TTC549 (cell line): Measurements from ENCODE around the gene CD96.
A peak's percentile ranks its signal among the peaks of the same experiment; 100 is the strongest.
"Not testable (repeated sequence)": the region's sequence is repeated elsewhere in the genome, so short reads cannot be mapped to it uniquely, and the experiment has no call there.

Experiments used
- FAIRE-seq: peaks from 2 replicates; lab custom pipeline; 2012; peaks lifted over from hg19 to GRCh38; lab: Jason Lieb, UNC

The CD96 gene

GRCh38 chr3:111621535-111621934 is 79.5 kb downstream of the CD96 start:
- FAIRE-seq = no peak

- no peak for FAIRE-seq
Measured at GRCh38 chr3:111627092-111627491, 85.1 kb downstream of the CD96 start.

GRCh38 chr3:111629018-111629417 is 87.0 kb downstream of the CD96 start:
- FAIRE-seq = not testable (repeated sequence)

GRCh38 chr3:111630638-111631037 is 88.6 kb downstream of the CD96 start:
- FAIRE-seq = not testable (repeated sequence)

- no peak for FAIRE-seq
Measured at GRCh38 chr3:111635403-111635802, 93.4 kb downstream of the CD96 start.

DNA sequence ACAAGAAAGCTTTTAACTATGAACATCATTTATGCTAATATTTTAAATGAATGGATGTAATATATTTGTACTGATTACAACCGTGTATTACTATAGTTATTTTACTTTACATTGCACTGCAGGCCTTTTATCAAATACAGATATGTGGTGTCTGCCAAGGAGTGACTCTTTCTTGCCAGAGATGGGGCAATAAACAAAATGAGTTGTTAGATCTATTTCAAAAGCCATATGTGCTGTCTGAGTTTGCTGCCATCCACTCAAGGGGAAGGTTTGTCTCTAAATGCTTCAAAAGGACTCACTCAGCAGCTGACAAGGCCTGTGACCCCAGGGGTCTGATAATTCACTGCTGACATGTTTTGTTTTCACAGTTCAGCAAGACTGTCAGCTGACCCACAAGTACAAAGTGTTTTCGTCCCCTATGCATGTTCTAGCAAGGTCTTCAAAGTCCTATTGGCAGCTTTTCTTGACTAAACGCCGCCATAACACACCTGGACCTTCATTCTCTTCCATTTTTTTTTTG is 94.4 kb downstream of the CD96 start:
- FAIRE-seq = no peak

DNA sequence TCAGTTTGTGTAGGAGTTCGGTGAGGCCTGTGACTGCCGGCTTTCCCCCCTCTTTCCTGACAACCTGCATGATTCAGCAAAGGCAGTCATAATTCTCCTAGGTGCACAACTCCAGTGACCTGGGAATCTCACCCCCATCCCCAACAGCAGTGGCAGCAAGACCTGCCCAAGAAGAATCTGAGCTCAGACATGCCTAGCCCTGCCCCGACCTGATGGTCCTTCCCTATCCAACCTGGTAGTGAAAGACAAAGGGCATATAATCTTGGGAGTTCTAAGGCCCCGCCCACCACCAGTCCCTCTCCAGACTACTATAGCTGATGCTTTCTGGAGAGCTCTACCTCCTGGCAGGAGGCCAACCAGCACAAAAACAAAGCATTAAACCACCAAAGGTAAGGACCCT is 97.3 kb downstream of the CD96 start:
- FAIRE-seq = no peak

GRCh38 chr3:111648991-111649579 is 107.1 kb downstream of the CD96 start:
- FAIRE-seq = no peak

GRCh38 chr3:111650378-111651275 is 108.6 kb downstream of the CD96 start:
- no peak for FAIRE-seq

- no peak for FAIRE-seq
Measured at GRCh38 chr3:111652492-111653180, 110.6 kb downstream of the CD96 start.

GRCh38 chr3:111653766-111654165 is 111.8 kb downstream of the CD96 start:
- no peak for FAIRE-seq

- FAIRE-seq = no peak
Measured at GRCh38 chr3:111662012-111662411, 120.0 kb downstream of the CD96 start.

- FAIRE-seq = no peak
Measured at GRCh38 chr3:111662907-111663306, 120.9 kb downstream of the CD96 start.

- no peak for FAIRE-seq
Measured at GRCh38 chr3:111666041-111666735, 124.2 kb downstream of the CD96 start.

DNA sequence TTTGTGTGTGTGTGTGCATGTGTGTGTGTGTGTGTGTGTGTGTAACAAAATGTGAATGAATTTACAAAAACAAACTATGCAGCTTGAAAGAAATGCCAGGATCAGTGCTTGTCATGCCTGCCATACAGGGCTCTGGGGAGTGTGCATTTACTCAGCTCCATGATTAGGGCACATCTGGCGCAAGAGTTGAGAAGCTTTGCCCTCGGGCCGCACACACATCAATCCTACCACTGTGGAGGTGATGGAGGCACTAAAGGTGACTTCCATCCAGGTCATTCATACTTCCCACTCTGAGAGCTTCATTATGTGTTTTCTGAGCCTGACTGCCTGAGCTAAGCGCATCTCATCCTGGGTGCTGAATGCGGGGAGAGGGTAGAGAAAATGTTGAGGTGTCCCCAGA is 125.2 kb downstream of the CD96 start:
- FAIRE-seq = no peak

DNA sequence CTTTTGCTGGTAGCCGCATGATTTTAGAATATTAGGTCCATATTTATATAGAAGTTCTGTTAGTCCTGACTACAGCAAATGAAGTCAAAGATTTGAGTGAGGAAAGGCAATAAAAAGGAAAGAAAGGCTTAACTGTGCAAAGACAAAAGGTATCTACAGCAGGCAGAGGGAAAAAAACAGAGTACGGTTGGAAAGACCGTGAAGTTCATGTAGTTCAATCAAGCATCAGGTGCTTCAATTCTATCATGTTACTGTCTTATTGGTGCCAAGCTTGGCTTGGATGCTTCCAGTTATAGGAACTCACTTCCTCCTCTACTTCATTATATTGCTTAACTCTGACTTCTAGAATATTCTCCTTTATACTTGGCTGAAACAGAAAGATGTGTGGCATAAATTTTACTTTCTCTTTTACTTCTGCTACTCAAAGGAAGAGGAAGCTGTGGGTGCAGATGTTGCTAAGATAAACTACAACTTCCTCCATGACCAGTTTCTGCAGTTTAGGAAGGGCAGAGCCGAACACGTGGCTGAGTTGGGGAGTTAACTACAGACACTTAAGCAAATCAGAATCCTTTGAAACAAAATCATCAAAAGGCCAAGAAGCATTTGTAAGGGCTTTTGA is 125.7 kb downstream of the CD96 start:
- no peak for FAIRE-seq

DNA sequence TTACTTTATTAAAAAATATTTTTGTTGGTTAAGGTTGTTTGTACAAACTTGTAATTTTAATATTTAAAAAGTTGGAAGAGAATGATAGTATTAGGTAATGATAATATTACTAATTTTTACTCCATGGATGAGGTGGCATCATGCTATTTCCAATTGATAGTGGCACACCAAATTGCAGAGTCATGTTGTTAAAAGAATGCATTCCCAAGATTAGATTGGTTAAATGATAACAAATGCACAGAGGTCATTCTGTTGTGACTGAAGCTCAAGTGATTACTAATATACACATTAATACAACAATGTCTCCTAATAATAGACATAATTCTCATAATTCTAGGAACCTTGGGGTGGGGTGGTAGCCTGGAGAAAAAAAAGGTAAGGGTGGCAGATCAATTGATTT is 126.3 kb downstream of the CD96 start:
- no peak for FAIRE-seq

DNA sequence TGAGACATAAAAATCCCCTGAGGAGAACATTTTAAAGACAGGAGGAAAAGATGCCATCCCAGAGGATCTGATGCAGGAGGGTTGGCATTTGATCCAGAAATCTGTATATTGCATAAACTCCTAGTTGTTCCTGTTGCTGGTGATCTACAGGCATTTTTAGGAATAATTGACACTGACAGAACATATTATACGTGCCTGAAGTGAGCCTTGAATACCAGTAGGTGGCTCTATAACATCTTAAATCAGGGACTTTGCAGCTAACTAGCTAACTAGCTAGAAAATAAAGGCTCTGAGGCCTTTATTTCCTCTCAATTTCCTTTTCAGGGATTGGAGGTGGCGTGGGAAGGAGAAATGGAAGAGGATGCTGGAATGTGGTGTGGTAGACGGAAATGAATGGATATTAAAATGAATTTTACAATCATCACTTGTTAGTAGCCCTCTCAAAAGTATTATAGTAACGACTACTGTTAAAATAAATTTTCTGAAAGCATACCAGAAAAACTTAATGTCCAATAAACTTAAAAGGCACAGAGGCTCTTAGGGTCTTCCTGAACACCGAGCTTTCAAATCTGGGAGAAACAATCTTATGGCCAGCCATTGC is 127.0 kb downstream of the CD96 start:
- FAIRE-seq = peak; percentile 69

DNA sequence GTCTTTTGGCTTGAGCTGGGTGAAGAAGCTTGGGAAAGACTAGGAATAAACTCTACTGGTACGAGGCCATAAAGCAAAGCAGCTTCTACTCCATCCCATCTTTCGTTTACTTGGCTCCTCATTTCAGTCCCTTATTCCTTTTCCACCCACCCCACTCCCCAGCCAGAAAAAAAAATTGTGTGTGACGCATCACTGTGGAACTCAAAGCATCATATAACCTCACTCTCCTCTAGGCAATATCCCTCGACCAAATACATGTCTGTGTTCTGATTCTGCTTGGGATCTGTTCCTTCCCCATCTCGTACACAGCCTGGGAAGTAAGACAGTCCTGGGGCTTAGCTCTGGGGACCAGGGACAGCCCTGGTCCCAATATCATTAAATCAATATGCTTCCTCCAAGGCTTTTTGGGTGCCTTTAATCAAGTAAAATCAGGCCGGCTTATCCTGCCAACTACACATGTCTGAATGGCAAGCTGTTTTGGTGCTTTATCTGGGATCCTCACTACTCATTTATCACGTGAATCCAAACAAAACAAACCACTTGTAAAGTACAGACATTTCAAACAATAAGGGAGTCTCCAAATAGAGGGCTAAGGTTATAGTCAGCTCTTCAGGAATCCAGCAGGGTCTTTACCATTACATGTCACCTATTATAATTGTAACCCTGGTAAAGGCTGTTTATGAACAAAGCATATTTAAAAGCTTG is 128.1 kb downstream of the CD96 start:
- FAIRE-seq = no peak

DNA sequence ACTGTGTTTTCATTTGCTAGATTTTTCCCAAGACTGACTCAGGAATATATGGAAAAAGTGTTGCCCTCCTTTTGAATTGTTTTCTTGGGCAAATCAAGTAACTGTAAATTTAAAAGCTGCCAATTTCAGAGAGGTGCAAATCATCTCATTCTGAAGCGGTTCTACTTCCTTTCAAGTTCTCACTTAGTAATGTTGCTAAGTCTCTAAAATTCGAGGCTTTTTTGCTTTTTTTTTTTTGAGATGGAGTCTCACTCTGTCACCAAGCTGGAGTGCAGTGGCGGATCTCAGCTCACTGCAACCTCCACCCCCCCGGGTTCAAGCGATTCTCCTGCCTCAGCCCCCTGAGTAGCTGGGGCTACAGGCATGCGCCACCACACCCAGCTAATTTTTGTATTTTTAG is 130.5 kb downstream of the CD96 start:
- not testable (repeated sequence) for FAIRE-seq

DNA sequence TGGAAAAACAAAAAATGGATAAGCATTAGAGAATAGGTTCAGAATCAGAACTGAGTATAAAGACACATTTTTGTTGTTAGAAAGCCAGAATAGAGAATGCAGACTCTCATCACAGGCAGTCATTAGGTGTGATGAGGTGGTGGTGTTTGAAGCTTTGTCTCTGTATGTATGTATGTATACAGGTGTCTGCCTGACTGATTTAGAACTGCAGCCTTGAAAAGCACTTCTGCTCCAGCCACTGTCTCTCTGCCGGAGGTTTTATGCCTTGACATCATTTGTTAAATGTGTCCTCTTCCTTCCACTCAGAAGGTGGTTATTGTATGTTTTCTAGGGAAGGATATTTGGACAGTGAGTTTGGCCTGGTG is 133.8 kb downstream of the CD96 start:
- FAIRE-seq = no peak
